Muscle layer of duodenum (tissue), 2 donors: Measurements from ENCODE around the gene ARMH1.
A peak's percentile ranks its signal among the peaks of the same experiment; 100 is the strongest.

ENCODE experiments used
- H3K27ac ChIP-seq: one replicate; pipeline ENCODE4 v1.7.0; 2013; ENCODE audit warnings: mild to moderate bottlenecking, low read length
- H3K27me3 ChIP-seq: one replicate; pipeline ENCODE4 v1.7.0; 2013; ENCODE audit warnings: low read depth, mild to moderate bottlenecking, control low read depth, low read length
- H3K36me3 ChIP-seq, 2 donors: one replicate each; pipeline ENCODE4 v1.7.0; 2013; ENCODE audit warnings: low read length in 2 of 2, control low read depth in 1 of 2, mild to moderate bottlenecking in 1 of 2; ENCODE audit not compliant: insufficient read depth in 2 of 2, control insufficient read depth in 1 of 2
- H3K4me1 ChIP-seq, 2 donors: one replicate each; pipeline ENCODE4 v1.7.0; 2013; ENCODE audit warnings: low read length in 2 of 2, mild to moderate bottlenecking in 2 of 2, control low read depth in 1 of 2, moderate library complexity in 1 of 2; ENCODE audit not compliant: insufficient read depth in 2 of 2, control insufficient read depth in 1 of 2
- H3K4me3 ChIP-seq, 2 donors: one replicate each; pipeline ENCODE4 v1.7.0; 2013; ENCODE audit warnings: low read length in 2 of 2, low read depth in 1 of 2, mild to moderate bottlenecking in 1 of 2
- H3K9me3 ChIP-seq, 2 donors: one replicate each; pipeline ENCODE4 v1.7.0; 2013; ENCODE audit warnings: low read length in 2 of 2, control low read depth in 1 of 2, mild to moderate bottlenecking in 1 of 2; ENCODE audit not compliant: control insufficient read depth in 1 of 2
- donor health status: healthy.

ARMH1 gene

GRCh38 chr1:44646261-44647110 is 28.0 kb upstream of the ARMH1 start:
- Histone ChIP-seq H3K36me3 (peaks cover 54 to 73% of the 10 kb centered on the region in 2 donors), H3K9me3 (no peaks in the 10 kb centered on the region), H3K27me3 (no peaks in the 10 kb centered on the region), H3K27ac (peak overlapping the region; percentile 81), H3K4me1 (peaks cover 0 to 39% of the 10 kb centered on the region in 2 donors), H3K4me3 (peak overlapping the region in 1 of 2 donors; percentile 1)

- Histone ChIP-seq H3K4me1 (peaks cover 0 to 30% of the 10 kb centered on the region in 2 donors), H3K27ac (no peak overlapping the region), H3K36me3 (peaks cover 44 to 72% of the 10 kb centered on the region in 2 donors), H3K4me3 (no peak overlapping the region), H3K9me3 (no peaks in the 10 kb centered on the region), H3K27me3 (no peaks in the 10 kb centered on the region)
Measured at GRCh38 chr1:44647896-44648295, 26.6 kb upstream of the ARMH1 start.

- H3K27ac ChIP-seq: no peak overlapping the region
- H3K36me3 ChIP-seq: peaks cover 39 to 68% of the 10 kb centered on the region in 2 donors
- H3K4me1 ChIP-seq: peaks cover 0 to 22% of the 10 kb centered on the region in 2 donors
Measured at GRCh38 chr1:44648529-44649250, 25.8 kb upstream of the ARMH1 start.

GRCh38 chr1:44649788-44650158 is 24.7 kb upstream of the ARMH1 start:
- peaks cover 40 to 57% of the 10 kb centered on the region in 2 donors for H3K36me3 ChIP-seq
- no peak overlapping the region for H3K4me3 ChIP-seq
- no peaks in the 10 kb centered on the region for H3K27me3 ChIP-seq
- no peaks in the 10 kb centered on the region for H3K9me3 ChIP-seq
- H3K4me1 ChIP-seq: peaks cover 0 to 11% of the 10 kb centered on the region in 2 donors
- no peak overlapping the region for H3K27ac ChIP-seq

More at GRCh38 chr1:44648529-44649250, 25.8 kb upstream of the ARMH1 start:
- Histone ChIP-seq H3K9me3 (no peaks in the 10 kb centered on the region), H3K27me3 (no peaks in the 10 kb centered on the region), H3K4me3 (no peak overlapping the region)

- H3K36me3 ChIP-seq: peaks cover 38 to 52% of the 10 kb centered on the region in 2 donors
Measured at GRCh38 chr1:44650159-44650831, 24.2 kb upstream of the ARMH1 start.

GRCh38 chr1:44651069-44651468 is 23.4 kb upstream of the ARMH1 start:
- no peak overlapping the region for H3K27ac ChIP-seq
- H3K27me3 ChIP-seq: no peaks in the 10 kb centered on the region
- H3K36me3 ChIP-seq: peaks cover 34 to 44% of the 10 kb centered on the region in 2 donors
- no peak overlapping the region for H3K4me3 ChIP-seq
- peaks cover 0 to 4% of the 10 kb centered on the region in 2 donors for H3K4me1 ChIP-seq
- H3K9me3 ChIP-seq: no peaks in the 10 kb centered on the region

More at GRCh38 chr1:44650159-44650831, 24.2 kb upstream of the ARMH1 start:
- no peak overlapping the region for H3K4me3 ChIP-seq
- no peaks in the 10 kb centered on the region for H3K27me3 ChIP-seq
- no peaks in the 10 kb centered on the region for H3K9me3 ChIP-seq
- H3K4me1 ChIP-seq: peaks cover 0 to 6% of the 10 kb centered on the region in 2 donors
- no peak overlapping the region for H3K27ac ChIP-seq

GRCh38 chr1:44652445-44653106 is 21.9 kb upstream of the ARMH1 start:
- H3K4me3 ChIP-seq: no peak overlapping the region
- H3K9me3 ChIP-seq: no peaks in the 10 kb centered on the region
- no peaks in the 10 kb centered on the region for H3K27me3 ChIP-seq
- H3K27ac ChIP-seq: no peak overlapping the region
- peaks cover 34 to 38% of the 10 kb centered on the region in 2 donors for H3K36me3 ChIP-seq
- no peaks in the 10 kb centered on the region for H3K4me1 ChIP-seq

GRCh38 chr1:44653107-44653964 is 21.2 kb upstream of the ARMH1 start:
- Histone ChIP-seq H3K27ac (no peak overlapping the region), H3K4me1 (no peaks in the 10 kb centered on the region), H3K36me3 (peaks cover 34% of the 10 kb centered on the region in 2 donors), H3K9me3 (no peaks in the 10 kb centered on the region), H3K27me3 (no peaks in the 10 kb centered on the region), H3K4me3 (no peak overlapping the region)

- Histone ChIP-seq H3K36me3 (peaks cover 25 to 26% of the 10 kb centered on the region in 2 donors), H3K4me1 (no peaks in the 10 kb centered on the region), H3K4me3 (no peak overlapping the region), H3K9me3 (no peaks in the 10 kb centered on the region), H3K27me3 (no peaks in the 10 kb centered on the region), H3K27ac (no peak overlapping the region)
Measured at GRCh38 chr1:44654621-44655187, 19.8 kb upstream of the ARMH1 start.

GRCh38 chr1:44655609-44656008 is 18.9 kb upstream of the ARMH1 start:
- Histone ChIP-seq H3K9me3 (no peaks in the 10 kb centered on the region), H3K36me3 (peaks cover 16 to 17% of the 10 kb centered on the region in 2 donors)

More at GRCh38 chr1:44655609-44656008, 18.9 kb upstream of the ARMH1 start:
- no peak overlapping the region for H3K4me3 ChIP-seq
- H3K27me3 ChIP-seq: no peaks in the 10 kb centered on the region
- no peaks in the 10 kb centered on the region for H3K4me1 ChIP-seq
- H3K27ac ChIP-seq: no peak overlapping the region
